ENCODE data around the gene BMP6.

GRCh38 chr6:7821426-7821825 lies 95.5 kb downstream of the BMP6 start:
- TF ChIP-seq, protein P1, sequence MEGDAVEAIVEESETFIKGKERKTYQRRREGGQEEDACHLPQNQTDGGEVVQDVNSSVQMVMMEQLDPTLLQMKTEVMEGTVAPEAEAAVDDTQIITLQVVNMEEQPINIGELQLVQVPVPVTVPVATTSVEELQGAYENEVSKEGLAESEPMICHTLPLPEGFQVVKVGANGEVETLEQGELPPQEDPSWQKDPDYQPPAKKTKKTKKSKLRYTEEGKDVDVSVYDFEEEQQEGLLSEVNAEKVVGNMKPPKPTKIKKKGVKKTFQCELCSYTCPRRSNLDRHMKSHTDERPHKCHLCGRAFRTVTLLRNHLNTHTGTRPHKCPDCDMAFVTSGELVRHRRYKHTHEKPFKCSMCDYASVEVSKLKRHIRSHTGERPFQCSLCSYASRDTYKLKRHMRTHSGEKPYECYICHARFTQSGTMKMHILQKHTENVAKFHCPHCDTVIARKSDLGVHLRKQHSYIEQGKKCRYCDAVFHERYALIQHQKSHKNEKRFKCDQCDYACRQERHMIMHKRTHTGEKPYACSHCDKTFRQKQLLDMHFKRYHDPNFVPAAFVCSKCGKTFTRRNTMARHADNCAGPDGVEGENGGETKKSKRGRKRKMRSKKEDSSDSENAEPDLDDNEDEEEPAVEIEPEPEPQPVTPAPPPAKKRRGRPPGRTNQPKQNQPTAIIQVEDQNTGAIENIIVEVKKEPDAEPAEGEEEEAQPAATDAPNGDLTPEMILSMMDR (IDR thresholded peaks at IDR 0.05; ENCODE audit: low read depth, low read length), result no peak
- no peak for TF ChIP-seq EZH2phosphoT487 (IDR thresholded peaks at IDR 0.05; ENCODE audit: low read depth)

All from OCI-LY3 (cell line).